K562 (cell line): ENCODE data around the gene HSPA1L. TPM values are rescaled to one million over a fixed set of nuclear protein-coding genes. Genes with fewer than 3 reads are reported as not detected.
A peak's percentile ranks its signal among the peaks of the same experiment; 100 is the strongest.

ENCODE experiments used
- ATF2 ChIP-seq: sonication (generic); formaldehyde crosslinking; IDR thresholded peaks from 2 replicates; pipeline ENCODE4 v1.8.1; 2022; ENCODE audit warnings: missing genetic modification reagents
- BMI1 ChIP-seq: fragments of 150-350 bp; IDR thresholded peaks from 2 replicates; pipeline ENCODE4 v1.6.1; 2014; ENCODE audit warnings: low read length
- CREB3L1 ChIP-seq: fragments of 450-650 bp; IDR thresholded peaks from 2 replicates; pipeline ENCODE4 v1.6.1; 2014; ENCODE audit warnings: low read depth, mild to moderate bottlenecking, moderate library complexity, borderline replicate concordance
- CREBBP ChIP-seq: IDR thresholded peaks from one replicate; pipeline ENCODE4 v1.6.1; 2012; ENCODE audit warnings: low read depth, mild to moderate bottlenecking, control low read depth, inconsistent platforms, low read length
- ELF4 ChIP-seq: fragments of 450-650 bp; formaldehyde crosslinking; IDR thresholded peaks from 2 replicates; pipeline ENCODE4 v1.4.0; 2022; ENCODE audit warnings: missing genetic modification characterization
- HNRNPLL ChIP-seq: fragments of 200-400 bp; formaldehyde crosslinking; IDR thresholded peaks from 2 replicates; pipeline ENCODE4 v1.6.1; 2017; ENCODE audit warnings: low read length, low read depth, mild to moderate bottlenecking; ENCODE audit not compliant: poor library complexity, severe bottlenecking
- KAT2B ChIP-seq: IDR thresholded peaks from one replicate; pipeline ENCODE4 v1.6.1; 2012; ENCODE audit warnings: low read depth, mild to moderate bottlenecking, control low read depth, inconsistent platforms, low read length, moderate library complexity
- KDM2B ChIP-seq: fragments of 250-450 bp; sonication (Bioruptor Pico); IDR thresholded peaks from 2 replicates; pipeline ENCODE4 v1.8.0; 2021; ENCODE audit warnings: mild to moderate bottlenecking, moderate library complexity
- MEIS2 ChIP-seq: fragments of 450-650 bp; IDR thresholded peaks from 2 replicates; pipeline ENCODE4 v1.6.1; 2014; ENCODE audit warnings: mild to moderate bottlenecking; ENCODE audit not compliant: partially characterized antibody
- MLLT1 ChIP-seq, 2 experiments: fragments of 450-650 bp; IDR thresholded peaks; 2 replicates each; pipeline ENCODE4 v1.6.1; 2016
- NR2C2 ChIP-seq, 2 experiments: fragments of 200-800 bp in 1 of 2; sonication (Bioruptor generic) in 1 of 2; sonication (generic) in 1 of 2; formaldehyde crosslinking in 1 of 2; IDR thresholded peaks; 2 replicates each; pipeline versions ENCODE4 v1.6.1 to v1.8.0; 2016 to 2022; ENCODE audit warnings: mild to moderate bottlenecking in 1 of 2, missing compliant biosample characterization in 1 of 2, missing genetic modification characterization in 1 of 2, missing genetic modification reagents in 1 of 2
- RHOXF2B ChIP-seq: fragments of 250-450 bp; sonication (Bioruptor Pico); conservative IDR thresholded peaks from 2 replicates; pipeline ENCODE4 v1.5.1; 2021
- SRSF7 ChIP-seq: fragments of 200-400 bp; formaldehyde crosslinking; optimal IDR thresholded peaks from 2 replicates; pipeline ENCODE3; 2017; ENCODE audit warnings: mild to moderate bottlenecking, low read depth, low read length
- TCF7L2 ChIP-seq: fragments of 150-350 bp; IDR thresholded peaks from 2 replicates; pipeline ENCODE4 v1.6.1; 2016; ENCODE audit warnings: low read depth, mild to moderate bottlenecking, low read length, moderate library complexity
- TEAD1 ChIP-seq, 2 experiments: fragments of 450-650 bp in 1 of 2; sonication (generic) in 1 of 2; formaldehyde crosslinking; IDR thresholded peaks; 2 replicates each; pipeline versions ENCODE4 v1.4.0 to v1.8.0; 2020 to 2022; ENCODE audit warnings: mild to moderate bottlenecking in 2 of 2, missing genetic modification reagents in 1 of 2
- TOE1 ChIP-seq, 2 experiments: fragments of 450-650 bp in 1 of 2; sonication (generic) in 1 of 2; formaldehyde crosslinking in 1 of 2; IDR thresholded peaks; 2 replicates each; pipeline versions ENCODE4 v1.7.1 to v1.8.0; 2016 to 2022; ENCODE audit warnings: borderline replicate concordance in 2 of 2, mild to moderate bottlenecking in 2 of 2, antibody characterized with exemption in 1 of 2, inconsistent platforms in 1 of 2, low read depth in 1 of 2, missing genetic modification reagents in 1 of 2, moderate library complexity in 1 of 2
- ZBTB9 ChIP-seq: fragments of 450-650 bp; formaldehyde crosslinking; IDR thresholded peaks from 2 replicates; pipeline ENCODE4 v1.4.0; 2020; ENCODE audit warnings: mild to moderate bottlenecking, moderate library complexity
- ZC3H11A ChIP-seq: IDR thresholded peaks from 2 replicates; pipeline ENCODE4 v1.6.1; 2012; ENCODE audit warnings: low read depth, low read length, improper control_type of control experiment
- ZKSCAN3 ChIP-seq: fragments of 250-450 bp; sonication (Bioruptor Pico); IDR thresholded peaks from 2 replicates; pipeline ENCODE4 v1.4.0; 2020
- ZNF217 ChIP-seq: sonication (generic); formaldehyde crosslinking; IDR thresholded peaks from 2 replicates; pipeline ENCODE4 v1.8.0; 2022; ENCODE audit warnings: mild to moderate bottlenecking, missing genetic modification reagents
- ZNF644 ChIP-seq: fragments of 200-800 bp; sonication (Bioruptor generic); IDR thresholded peaks from 2 replicates; pipeline ENCODE4 v1.6.1; 2016; ENCODE audit warnings: low read depth, missing genetic modification characterization, missing compliant biosample characterization
- polyA plus RNA-seq, 8 experiments: library from polyadenylated mRNA; depleted of rRNA in 4 of 8; stranded (reverse) in 5 of 8; unstranded in 3 of 8; fragments of >200 nt; fragmentation: Nextera tagmentation in 2 of 8; fragmentation: Illumina TruSeq in 1 of 8; extraction: Ambion mirVana in 2 of 8; extraction: Trizol in 1 of 8; gene quantifications; 2 replicates each; pipeline versions ENCODE4 v1.2.1 to v1.2.3, GENCODE V29; 2011 to 2014; ENCODE audit warnings: inconsistent platforms in 1 of 8, missing spikeins in 1 of 8
- total RNA-seq, 7 experiments: library from RNA; depleted of rRNA in 6 of 7; stranded (reverse); fragments of >200 nt in 6 of 7; fragmentation: Illumina TruSeq in 2 of 7; extraction: Trizol in 2 of 7; gene quantifications; 2 replicates each; pipeline versions ENCODE4 v1.2.1 to v1.2.3, GENCODE V29; 2011 to 2021; ENCODE audit warnings: low replicate concordance in 1 of 7

Gene HSPA1L
- total and polyA plus RNA-seq, 9 of the 15 experiments (the other 6 are each of a cell fraction or from before 2014, with no cell fraction given): 0.14 to 2.1 (median 1.3) TPM

GRCh38 chr6:31827286-31828079 lies 12.4 kb upstream of the HSPA1L start, which contains the start of gene HSPA1B (continued):
- no peak for TF ChIP-seq TOE1 (IDR thresholded peaks at IDR 0.05; ENCODE audit: borderline replicate concordance)
- 0 out of 2 replicates have a peak, but pooled peaks have one; percentile 87 for TF ChIP-seq TOE1 (CRISPR knock-in tag; IDR thresholded peaks at IDR 0.05; ENCODE audit: borderline replicate concordance, low read depth)
- no peak for TF ChIP-seq CREB3L1
- peak; percentile 74 to 89; a peak in 3 of 4 replicates for TF ChIP-seq TEAD1 (CRISPR knock-in tag; IDR thresholded peaks at IDR 0.05)
- no peak for TF ChIP-seq ZNF644
- no peak for TF ChIP-seq MEIS2
- peak; percentile 99 for TF ChIP-seq KDM2B (CRISPR knock-in tag)
- no peak; the same call in 1 of the 2 replicates for TF ChIP-seq ZC3H11A
- no peak for TF ChIP-seq MLLT1 (IDR thresholded peaks at IDR 0.05)
- no peak for TF ChIP-seq NR2C2 (CRISPR knock-in tag; IDR thresholded peaks at IDR 0.05)
- TF ChIP-seq NR2C2 (tag; IDR thresholded peaks at IDR 0.05): no peak
- TF ChIP-seq CREBBP: no peak
- TF ChIP-seq ZKSCAN3 (CRISPR knock-in tag): no peak
- peak; percentile 89 for TF ChIP-seq ELF4
- TF ChIP-seq BMI1: peak; percentile 76
- no peak for TF ChIP-seq ATF2
- TF ChIP-seq ZBTB9 (CRISPR knock-in tag): peak; percentile 96
- peak; percentile 76 for TF ChIP-seq HNRNPLL
- TF ChIP-seq RHOXF2B (CRISPR knock-in tag): peak; percentile 87; the same call in 1 of the 2 replicates
- no peak for TF ChIP-seq KAT2B
- no peak for TF ChIP-seq ZNF217
- TF ChIP-seq SRSF7: no peak
- no peak for TF ChIP-seq TCF7L2
